Cardiac fibroblast (primary cell): Measurements from ENCODE around the gene KDM2A.
A peak's percentile ranks its signal among the peaks of the same experiment; 100 is the strongest.

ENCODE experiments used
- DNase-seq, 2 donors: peaks; one replicate each; pipeline versions ENCODE4 v3.0.0 to v3.0.0-alpha.2; 2010; ENCODE audit warnings: low read depth in 2 of 2
- H3K4me3 ChIP-seq, 2 donors: replicated peaks in 1 of 2; 1 replicate in 1 of 2; 2 replicates in 1 of 2; pipeline ENCODE4 v1.5.1; 2011; ENCODE audit warnings: low read depth in 2 of 2, low read length in 2 of 2, mild to moderate bottlenecking in 2 of 2, moderate library complexity in 1 of 2
- TF ChIP-seq, protein P1 (sequence below): IDR thresholded peaks from one replicate; pipeline ENCODE4 v1.5.1; 2011; ENCODE audit warnings: low read depth, mild to moderate bottlenecking, low read length, inconsistent platforms

KDM2A gene

DNA sequence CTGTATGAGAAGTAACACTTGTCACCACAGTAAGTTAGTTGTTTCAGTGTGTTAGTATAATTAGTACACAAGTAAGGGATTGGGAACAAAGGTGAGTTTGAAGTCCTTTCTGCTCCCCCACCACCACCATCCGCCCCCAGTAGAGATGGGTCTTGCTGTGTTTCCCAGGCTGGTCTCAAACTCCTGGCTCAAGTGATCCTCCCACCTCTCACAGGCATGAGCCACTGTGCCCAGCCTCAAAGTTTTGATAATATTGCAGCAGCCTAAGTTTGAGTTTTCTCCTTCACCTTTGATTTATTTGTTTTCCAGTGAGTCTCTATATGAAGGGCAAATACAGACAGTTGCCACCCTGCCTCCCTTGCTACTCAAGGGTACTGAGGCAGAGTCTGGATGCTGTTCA lies 123.5 kb downstream of the KDM2A start:
- TF ChIP-seq, protein P1, sequence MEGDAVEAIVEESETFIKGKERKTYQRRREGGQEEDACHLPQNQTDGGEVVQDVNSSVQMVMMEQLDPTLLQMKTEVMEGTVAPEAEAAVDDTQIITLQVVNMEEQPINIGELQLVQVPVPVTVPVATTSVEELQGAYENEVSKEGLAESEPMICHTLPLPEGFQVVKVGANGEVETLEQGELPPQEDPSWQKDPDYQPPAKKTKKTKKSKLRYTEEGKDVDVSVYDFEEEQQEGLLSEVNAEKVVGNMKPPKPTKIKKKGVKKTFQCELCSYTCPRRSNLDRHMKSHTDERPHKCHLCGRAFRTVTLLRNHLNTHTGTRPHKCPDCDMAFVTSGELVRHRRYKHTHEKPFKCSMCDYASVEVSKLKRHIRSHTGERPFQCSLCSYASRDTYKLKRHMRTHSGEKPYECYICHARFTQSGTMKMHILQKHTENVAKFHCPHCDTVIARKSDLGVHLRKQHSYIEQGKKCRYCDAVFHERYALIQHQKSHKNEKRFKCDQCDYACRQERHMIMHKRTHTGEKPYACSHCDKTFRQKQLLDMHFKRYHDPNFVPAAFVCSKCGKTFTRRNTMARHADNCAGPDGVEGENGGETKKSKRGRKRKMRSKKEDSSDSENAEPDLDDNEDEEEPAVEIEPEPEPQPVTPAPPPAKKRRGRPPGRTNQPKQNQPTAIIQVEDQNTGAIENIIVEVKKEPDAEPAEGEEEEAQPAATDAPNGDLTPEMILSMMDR, result no peak
- no peak overlapping the region for H3K4me3 ChIP-seq
- no peak for DNase-seq

GRCh38 chr11:67243051-67243450 lies 124.0 kb downstream of the KDM2A start:
- DNase-seq, result no peak
- H3K4me3 ChIP-seq, result no peak overlapping the region
- TF ChIP-seq, protein P1, result no peak

DNA sequence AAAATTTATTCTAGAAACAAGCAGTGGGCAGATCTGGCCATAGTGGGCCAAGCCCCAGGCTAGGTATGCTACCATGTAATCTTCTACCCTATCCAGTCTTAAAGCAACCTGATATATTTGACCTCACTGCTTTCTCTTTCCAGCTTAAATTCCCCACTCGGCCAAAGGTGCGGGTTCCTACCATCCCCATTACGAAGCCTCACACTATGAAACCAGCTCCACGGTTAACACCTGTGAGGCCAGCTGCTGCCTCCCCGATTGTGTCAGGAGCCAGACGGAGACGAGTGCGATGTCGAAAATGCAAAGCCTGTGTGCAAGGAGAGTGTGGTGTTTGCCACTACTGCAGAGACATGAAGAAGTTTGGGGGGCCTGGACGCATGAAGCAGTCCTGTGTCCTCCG lies 126.0 kb downstream of the KDM2A start:
- no peak for DNase-seq
- TF ChIP-seq, protein P1, result no peak
- no peak overlapping the region for H3K4me3 ChIP-seq

DNA sequence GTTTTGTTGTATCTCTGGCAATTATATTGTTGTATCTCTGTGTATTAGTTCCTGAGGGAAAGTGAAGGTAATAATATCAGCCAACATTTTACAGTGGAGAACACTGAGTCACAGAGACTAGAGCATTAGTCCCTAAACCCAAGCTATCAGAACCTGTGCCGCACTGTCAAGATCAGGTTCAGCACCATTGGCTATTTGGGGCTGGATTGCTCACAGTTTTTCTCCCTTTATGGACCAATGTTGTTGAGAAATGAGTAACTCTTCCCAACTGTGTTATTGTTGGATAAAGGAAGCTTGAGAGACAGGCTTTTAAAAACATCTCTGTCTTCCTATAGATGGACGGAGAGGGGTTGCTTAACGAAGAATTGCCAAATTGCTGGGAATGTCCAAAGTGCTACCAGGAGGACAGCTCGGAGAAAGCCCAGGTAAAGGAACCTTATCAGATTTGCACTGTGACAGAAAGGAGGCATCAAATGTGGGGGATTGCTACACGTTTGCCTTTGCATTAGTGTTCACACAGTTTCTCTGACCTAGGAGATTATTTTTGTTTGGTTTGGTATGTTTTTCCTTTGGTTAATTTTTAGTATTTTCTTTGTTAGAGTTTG lies 129.0 kb downstream of the KDM2A start:
- DNase-seq, result no peak
- TF ChIP-seq, protein P1, result no peak
- no peak overlapping the region for H3K4me3 ChIP-seq

GRCh38 chr11:67248653-67249052 lies 129.6 kb downstream of the KDM2A start:
- DNase-seq, result peak in 1 of 2 donors; percentile 25
- TF ChIP-seq, protein P1, result no peak
- no peak overlapping the region for H3K4me3 ChIP-seq

DNA sequence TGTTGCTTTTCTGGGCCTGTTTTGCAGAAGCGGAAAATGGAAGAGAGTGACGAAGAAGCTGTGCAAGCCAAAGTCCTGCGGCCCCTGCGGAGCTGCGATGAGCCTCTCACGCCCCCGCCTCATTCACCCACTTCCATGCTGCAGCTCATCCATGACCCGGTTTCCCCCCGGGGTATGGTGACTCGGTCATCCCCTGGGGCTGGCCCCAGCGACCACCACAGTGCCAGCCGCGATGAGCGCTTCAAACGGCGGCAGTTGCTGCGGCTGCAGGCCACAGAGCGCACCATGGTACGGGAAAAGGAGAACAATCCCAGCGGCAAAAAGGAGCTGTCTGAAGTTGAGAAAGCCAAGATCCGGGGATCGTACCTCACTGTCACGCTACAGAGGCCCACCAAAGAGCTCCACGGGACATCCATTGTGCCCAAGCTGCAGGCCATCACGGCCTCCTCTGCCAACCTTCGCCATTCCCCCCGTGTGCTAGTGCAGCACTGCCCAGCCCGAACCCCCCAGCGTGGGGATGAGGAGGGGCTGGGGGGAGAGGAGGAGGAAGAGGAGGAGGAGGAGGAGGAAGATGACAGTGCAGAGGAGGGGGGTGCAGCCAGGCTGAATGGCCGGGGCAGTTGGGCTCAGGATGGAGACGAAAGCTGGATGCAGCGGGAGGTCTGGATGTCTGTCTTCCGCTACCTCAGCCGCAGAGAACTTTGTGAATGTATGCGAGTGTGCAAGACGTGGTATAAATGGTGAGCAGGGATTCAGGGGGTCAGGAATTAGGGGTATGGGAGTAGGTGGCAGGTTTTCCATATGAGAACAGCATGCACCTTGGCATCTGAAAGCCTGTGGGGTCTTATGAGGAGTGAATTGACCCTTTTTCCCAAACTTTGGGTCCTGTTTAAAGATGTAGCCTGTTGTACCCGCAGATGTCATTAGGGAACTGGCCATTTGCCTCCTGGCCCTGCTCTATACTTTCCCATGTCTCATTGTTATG lies 131.3 kb downstream of the KDM2A start:
- H3K4me3 ChIP-seq, result no peak overlapping the region
- TF ChIP-seq, protein P1, result no peak
- DNase-seq, result no peak
